Measurements from ENCODE around the gene PSMG4.
A peak's percentile ranks its signal among the peaks of the same experiment; 100 is the strongest.

The PSMG4 gene

DNA sequence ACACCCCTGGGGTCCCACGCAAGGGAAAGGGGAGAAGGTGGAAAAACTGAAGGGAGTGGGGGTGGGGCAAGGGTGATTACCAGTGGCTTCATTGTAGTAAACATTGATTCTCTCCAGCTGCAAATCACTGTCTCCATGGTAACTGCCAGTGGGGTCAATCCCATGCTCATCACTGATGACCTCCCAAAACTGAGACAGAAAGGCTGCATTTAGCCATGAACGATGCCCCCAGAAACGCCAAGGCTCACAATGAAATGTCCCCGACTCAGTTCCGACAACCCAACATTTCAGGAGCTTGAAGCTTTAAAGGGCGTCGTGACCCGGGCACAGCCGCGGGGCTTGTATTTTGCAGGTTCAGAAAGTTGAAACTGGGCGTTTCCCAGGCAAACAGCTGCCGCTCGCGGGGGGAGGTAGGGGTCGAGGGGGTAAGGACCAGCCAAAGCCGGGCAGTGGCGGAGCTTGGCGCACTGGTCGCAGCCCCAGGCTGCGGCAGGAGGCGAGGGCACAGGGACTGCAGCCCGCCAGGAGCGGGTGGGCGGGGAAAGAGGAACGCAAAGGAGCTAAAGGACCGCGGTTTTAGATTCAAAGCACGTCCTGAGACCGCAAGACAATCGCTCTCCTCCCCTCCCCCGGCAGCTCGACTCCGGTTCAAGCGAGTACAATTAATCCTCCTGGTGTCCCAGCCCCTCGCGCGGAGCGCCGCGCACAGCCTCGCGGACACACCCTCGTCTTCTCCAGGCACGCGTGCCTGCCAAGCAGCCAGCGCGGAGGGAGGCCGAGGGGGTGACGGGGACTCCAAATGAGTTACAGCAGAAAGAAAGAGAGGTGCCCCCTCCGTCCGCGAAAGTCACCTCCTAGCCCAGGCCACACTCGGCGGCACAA lies 32.0 kb upstream of the PSMG4 start:
- Histone ChIP-seq H3K4me3 (ENCODE audit: low read length) (peak overlapping the region; percentile 98), H3K9me3 (ENCODE audit: low read length) (no peaks in the 10 kb centered on the region), H3K27me3 (ENCODE audit: insufficient read depth, low read length) (no peaks in the 10 kb centered on the region), H2AFZ (ENCODE audit: low read depth, low read length) (no peak overlapping the region), H3K36me3 (ENCODE audit: insufficient read depth, low read length) (peaks cover 24% of the 10 kb centered on the region), H3K4me1 (ENCODE audit: insufficient read depth, low read length) (peaks cover 28% of the 10 kb centered on the region)

DNA sequence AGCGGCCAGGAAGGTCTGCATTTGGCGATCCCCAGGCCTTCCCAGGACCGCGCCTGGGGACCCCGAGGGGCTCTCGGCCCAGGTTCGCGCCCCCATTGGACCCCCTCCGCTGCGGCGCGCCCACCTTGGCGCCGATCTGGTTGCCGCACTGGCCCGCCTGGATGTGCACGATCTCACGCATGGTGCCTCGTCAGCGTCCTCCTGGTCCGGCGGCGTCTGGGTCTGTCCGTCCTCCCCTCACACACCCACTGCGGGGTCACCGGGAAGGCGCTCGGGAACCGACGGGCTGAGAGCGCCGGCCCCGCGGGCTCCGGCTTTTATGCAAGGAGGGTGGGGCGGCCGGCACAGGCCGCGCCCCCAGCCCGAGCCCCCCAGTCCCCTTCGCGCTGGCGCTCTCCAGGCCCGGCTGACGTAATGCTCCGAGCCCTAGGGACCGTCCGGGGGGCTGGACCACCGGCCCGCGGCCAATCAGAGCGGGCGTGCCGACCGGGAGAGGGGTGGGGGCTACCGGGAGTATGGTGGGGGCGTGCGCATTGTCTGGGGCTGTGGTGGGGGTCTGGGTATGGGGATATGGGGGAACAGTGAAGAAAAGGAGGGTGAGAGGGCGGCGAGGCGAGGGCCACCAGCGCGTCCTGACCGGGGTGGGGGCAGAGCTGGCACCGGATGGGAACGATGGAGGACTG lies 31.2 kb upstream of the PSMG4 start, which contains the start of gene TUBB2B:
TSS of gene TUBB2B (minus strand) at position 291 of the 683 bp plus-strand sequence. CDS start at position 181, 110 bp downstream.
- Histone ChIP-seq H3K4me3 (ENCODE audit: low read length) (peak within 1 kb of the TSS; percentile 98), H3K27me3 (ENCODE audit: insufficient read depth, low read length) (no peaks in the 10 kb centered on the region), H3K9me3 (ENCODE audit: low read length) (no peaks in the 10 kb centered on the region), H3K4me1 (ENCODE audit: insufficient read depth, low read length) (peaks cover 32% of the 10 kb centered on the region), H3K36me3 (ENCODE audit: insufficient read depth, low read length) (peaks cover 24% of the 10 kb centered on the region), H2AFZ (ENCODE audit: low read depth, low read length) (no peak within 1 kb of the TSS)

GRCh38 chr6:3228046-3228671 lies 30.6 kb upstream of the PSMG4 start:
- Histone ChIP-seq H3K27me3 (ENCODE audit: insufficient read depth, low read length) (no peaks in the 10 kb centered on the region), H3K4me3 (ENCODE audit: low read length) (peak overlapping the region; percentile 98)

DNA sequence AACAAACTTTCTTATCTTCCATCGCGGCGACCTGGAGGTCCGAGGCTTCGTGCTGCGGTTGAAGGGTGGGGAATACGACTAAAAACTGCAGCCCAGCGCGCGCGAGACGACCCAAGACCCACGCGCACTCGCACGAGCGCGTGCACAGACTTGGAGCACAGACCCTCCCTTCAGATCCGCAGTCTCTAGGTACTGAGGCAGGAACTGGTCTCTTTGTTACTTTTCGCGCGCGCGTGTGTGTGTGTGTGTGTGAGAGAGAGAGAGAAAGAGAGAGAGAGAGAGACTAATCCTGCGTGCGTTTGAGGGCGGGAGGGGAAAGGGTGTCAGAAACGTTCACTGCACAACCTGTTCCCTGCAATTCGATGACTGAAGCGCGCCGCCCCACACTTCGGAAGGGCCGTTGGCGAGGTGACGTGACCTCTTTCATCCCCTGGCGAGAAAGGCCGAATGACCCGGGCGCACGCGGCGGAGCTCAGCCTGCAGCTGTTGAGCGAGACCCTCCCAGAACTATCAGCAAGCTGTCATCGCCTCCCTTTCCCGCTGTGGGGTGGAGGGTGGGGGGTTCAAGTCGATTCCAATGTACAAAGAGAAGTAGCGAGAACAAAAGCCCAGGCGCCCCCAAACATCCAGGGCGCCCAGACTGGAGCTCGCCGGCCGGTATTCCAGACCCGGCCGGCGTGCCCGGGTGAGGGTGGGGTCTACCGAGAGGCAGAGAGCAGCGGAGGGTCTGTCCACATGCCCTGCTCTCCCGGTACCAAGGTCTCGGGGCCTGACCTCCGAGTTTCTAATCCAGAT lies 29.8 kb upstream of the PSMG4 start:
- H3K4me3 ChIP-seq (ENCODE audit: low read length) = peak overlapping the region; percentile 98
- H3K27me3 ChIP-seq (ENCODE audit: insufficient read depth, low read length) = no peaks in the 10 kb centered on the region
- H3K9me3 ChIP-seq (ENCODE audit: low read length) = no peaks in the 10 kb centered on the region
- no peak overlapping the region for H2AFZ ChIP-seq (ENCODE audit: low read depth, low read length)
- peaks cover 43% of the 10 kb centered on the region for H3K4me1 ChIP-seq (ENCODE audit: insufficient read depth, low read length)
- peaks cover 17% of the 10 kb centered on the region for H3K36me3 ChIP-seq (ENCODE audit: insufficient read depth, low read length)

More at GRCh38 chr6:3228046-3228671, 30.6 kb upstream of the PSMG4 start:
- H3K4me1 ChIP-seq (ENCODE audit: insufficient read depth, low read length) = peaks cover 38% of the 10 kb centered on the region
- H2AFZ ChIP-seq (ENCODE audit: low read depth, low read length) = no peak overlapping the region
- no peaks in the 10 kb centered on the region for H3K9me3 ChIP-seq (ENCODE audit: low read length)
- peaks cover 24% of the 10 kb centered on the region for H3K36me3 ChIP-seq (ENCODE audit: insufficient read depth, low read length)

DNA sequence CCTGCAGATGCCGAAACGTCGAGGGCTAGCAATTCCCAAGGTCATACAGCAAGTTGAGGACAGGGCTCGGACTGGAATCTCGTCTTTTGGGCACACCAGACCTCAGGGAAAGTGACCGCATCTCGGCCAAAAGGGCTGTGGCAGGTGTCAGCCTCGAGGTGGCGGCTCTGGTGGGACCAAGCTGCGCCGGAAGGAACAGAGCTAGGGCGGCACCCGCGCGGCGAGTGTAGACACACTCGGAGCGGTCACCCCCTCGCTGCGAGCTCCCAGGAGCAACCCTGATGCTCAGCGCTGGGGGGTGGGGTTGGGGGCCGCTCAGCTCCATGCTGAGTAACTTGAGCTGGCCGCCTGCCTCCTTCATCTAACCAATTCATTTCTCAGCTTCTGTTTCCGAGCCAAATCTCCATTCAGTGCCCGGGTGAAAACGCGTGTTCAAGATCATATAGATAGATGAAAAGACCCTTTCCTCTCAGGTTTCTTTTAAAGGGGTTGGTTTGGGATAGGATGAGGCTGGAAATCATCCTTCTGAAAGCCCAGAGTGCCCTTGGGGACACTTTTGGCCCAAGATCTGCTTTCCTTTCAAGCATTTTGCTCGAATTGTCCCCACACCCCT lies 29.1 kb upstream of the PSMG4 start:
- Histone ChIP-seq H3K4me3 (ENCODE audit: low read length) (peak overlapping the region; percentile 98), H3K36me3 (ENCODE audit: insufficient read depth, low read length) (peaks cover 10% of the 10 kb centered on the region), H3K27me3 (ENCODE audit: insufficient read depth, low read length) (no peaks in the 10 kb centered on the region), H3K9me3 (ENCODE audit: low read length) (no peaks in the 10 kb centered on the region), H2AFZ (ENCODE audit: low read depth, low read length) (no peak overlapping the region), H3K4me1 (ENCODE audit: insufficient read depth, low read length) (peaks cover 40% of the 10 kb centered on the region)

- Histone ChIP-seq H3K27me3 (ENCODE audit: insufficient read depth, low read length) (no peaks in the 10 kb centered on the region), H3K9me3 (ENCODE audit: low read length) (no peaks in the 10 kb centered on the region), H3K4me1 (ENCODE audit: insufficient read depth, low read length) (peaks cover 40% of the 10 kb centered on the region), H2AFZ (ENCODE audit: low read depth, low read length) (no peak overlapping the region), H3K36me3 (ENCODE audit: insufficient read depth, low read length) (peaks cover 10% of the 10 kb centered on the region), H3K4me3 (ENCODE audit: low read length) (peak overlapping the region; percentile 98)
Measured at GRCh38 chr6:3230256-3230882, 28.4 kb upstream of the PSMG4 start.

- Histone ChIP-seq H3K4me1 (ENCODE audit: insufficient read depth, low read length) (peaks cover 36% of the 10 kb centered on the region), H3K27me3 (ENCODE audit: insufficient read depth, low read length) (no peaks in the 10 kb centered on the region), H3K4me3 (ENCODE audit: low read length) (peak overlapping the region; percentile 98), H3K36me3 (ENCODE audit: insufficient read depth, low read length) (peaks cover 7% of the 10 kb centered on the region), H2AFZ (ENCODE audit: low read depth, low read length) (no peak overlapping the region), H3K9me3 (ENCODE audit: low read length) (no peaks in the 10 kb centered on the region)
Measured at GRCh38 chr6:3230900-3231246, 27.9 kb upstream of the PSMG4 start.

DNA sequence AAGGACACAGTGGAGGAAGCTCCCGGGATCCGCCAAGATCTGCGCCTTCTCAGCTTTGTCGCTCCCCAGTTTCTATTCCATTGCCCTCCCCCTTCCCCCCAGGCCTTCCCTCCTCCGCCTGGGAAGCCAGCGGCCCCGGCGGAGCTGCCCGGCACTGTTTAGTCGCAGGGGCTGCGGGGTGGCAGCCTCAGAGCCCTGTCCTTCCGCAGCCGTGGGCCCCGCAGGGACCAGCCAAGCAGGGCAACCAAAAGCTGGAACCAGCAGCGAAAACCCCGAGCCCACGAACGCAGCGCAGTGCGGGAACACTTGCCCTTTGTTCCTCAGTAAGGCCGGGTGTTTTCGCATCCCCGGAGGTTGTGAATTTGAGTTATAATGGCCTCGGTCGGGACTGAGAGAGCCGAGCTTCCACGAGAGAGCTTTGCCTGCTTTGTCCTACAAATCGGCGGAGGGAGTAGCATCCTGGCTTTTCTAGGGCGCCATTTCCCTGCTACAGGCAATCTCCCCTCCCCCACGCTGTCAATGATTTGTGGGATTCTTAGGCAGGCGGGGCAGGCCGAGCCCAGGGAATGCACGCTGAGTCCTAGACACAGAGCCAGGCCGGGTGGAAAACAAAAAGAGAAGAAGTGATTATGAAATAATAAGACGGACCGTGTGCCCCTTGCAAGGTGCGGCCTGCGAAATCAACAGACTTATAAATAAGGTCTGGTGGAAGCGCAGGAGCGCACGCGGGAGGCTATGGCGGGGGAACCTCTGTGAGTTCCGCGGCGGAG lies 27.3 kb upstream of the PSMG4 start:
- peaks cover 5% of the 10 kb centered on the region for H3K36me3 ChIP-seq (ENCODE audit: insufficient read depth, low read length)
- H3K4me3 ChIP-seq (ENCODE audit: low read length) = peak overlapping the region; percentile 98
- H3K4me1 ChIP-seq (ENCODE audit: insufficient read depth, low read length) = peaks cover 31% of the 10 kb centered on the region
- no peaks in the 10 kb centered on the region for H3K9me3 ChIP-seq (ENCODE audit: low read length)
- H3K27me3 ChIP-seq (ENCODE audit: insufficient read depth, low read length) = no peaks in the 10 kb centered on the region
- peak overlapping the region; percentile 49 for H2AFZ ChIP-seq (ENCODE audit: low read depth, low read length)

DNA sequence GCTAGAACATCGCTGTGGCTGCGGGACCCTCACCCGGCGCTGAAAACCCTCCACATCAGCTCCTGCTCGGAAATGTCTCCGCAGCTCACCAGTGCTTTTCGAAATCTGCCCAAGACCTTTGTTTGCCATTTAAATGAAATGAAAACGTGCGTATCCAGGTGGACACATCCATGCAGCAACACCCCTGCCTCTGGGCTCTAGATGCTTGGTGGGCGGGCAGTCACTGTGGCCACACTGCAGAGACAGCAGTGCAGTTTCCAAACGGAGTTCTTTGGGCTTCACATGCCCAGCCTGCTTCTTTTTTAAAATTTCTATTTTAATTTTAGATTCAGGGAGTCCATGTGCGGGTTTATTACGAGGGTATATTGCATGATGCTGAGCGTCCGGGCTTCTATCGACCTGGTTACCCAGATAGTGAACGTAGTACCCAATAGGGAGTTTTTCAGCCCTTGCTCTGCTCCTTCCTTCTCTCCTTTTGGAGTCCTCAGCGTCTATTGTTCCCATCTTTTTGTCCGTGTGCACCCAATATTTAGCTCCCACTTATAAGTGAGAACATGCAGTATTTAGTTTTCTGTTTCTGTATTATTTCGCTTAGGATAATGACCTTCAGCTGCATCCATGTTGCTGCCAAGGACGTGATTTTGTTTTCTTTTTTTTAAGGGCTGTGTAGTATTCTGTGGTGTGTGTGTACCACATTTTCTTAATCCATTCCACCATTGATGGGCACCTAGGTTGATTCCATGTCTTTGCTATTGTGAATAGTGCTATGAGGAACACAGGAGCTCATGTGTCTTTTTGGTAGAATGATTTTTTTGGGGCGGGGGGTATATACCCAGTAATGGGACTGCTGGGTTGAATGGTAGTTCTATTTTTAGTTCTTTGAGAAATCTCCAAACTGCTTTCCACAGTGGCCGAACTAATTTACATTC lies 26.5 kb upstream of the PSMG4 start:
- Histone ChIP-seq H3K9me3 (ENCODE audit: low read length) (no peaks in the 10 kb centered on the region), H3K4me3 (ENCODE audit: low read length) (peak overlapping the region; percentile 98), H2AFZ (ENCODE audit: low read depth, low read length) (peak overlapping the region; percentile 49), H3K27me3 (ENCODE audit: insufficient read depth, low read length) (no peaks in the 10 kb centered on the region), H3K4me1 (ENCODE audit: insufficient read depth, low read length) (peaks cover 31% of the 10 kb centered on the region), H3K36me3 (ENCODE audit: insufficient read depth, low read length) (peaks cover 4% of the 10 kb centered on the region)

- no peaks in the 10 kb centered on the region for H3K9me3 ChIP-seq (ENCODE audit: low read length)
- H2AFZ ChIP-seq (ENCODE audit: low read depth, low read length) = no peak overlapping the region
- peaks cover 26% of the 10 kb centered on the region for H3K4me1 ChIP-seq (ENCODE audit: insufficient read depth, low read length)
- H3K27me3 ChIP-seq (ENCODE audit: insufficient read depth, low read length) = no peaks in the 10 kb centered on the region
- H3K4me3 ChIP-seq (ENCODE audit: low read length) = peak overlapping the region; percentile 98
- peaks cover 4% of the 10 kb centered on the region for H3K36me3 ChIP-seq (ENCODE audit: insufficient read depth, low read length)
Measured at GRCh38 chr6:3233321-3233720, 25.4 kb upstream of the PSMG4 start.

DNA sequence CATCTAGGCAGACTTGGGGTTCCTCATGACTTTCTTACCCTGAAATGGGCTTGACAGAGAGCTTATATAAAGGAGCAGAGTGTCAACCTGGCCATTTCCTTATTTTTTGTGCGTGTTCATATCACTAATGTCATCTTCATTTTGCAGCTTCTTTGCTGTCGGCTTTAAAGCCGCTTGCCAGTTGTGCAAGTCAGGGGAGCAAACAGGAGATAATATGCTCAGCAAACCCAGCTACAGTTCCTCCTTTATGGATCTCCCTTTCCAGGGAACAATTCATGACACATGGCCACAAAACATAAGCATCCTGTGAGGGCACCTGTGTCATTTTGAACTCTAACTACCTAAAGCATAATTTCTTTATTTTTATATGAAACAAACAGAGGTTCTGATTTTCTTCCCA lies 24.8 kb upstream of the PSMG4 start:
- peaks cover 4% of the 10 kb centered on the region for H3K36me3 ChIP-seq (ENCODE audit: insufficient read depth, low read length)

More for the DNA sequence above, 24.8 kb upstream of the PSMG4 start:
- H3K9me3 ChIP-seq (ENCODE audit: low read length) = no peaks in the 10 kb centered on the region
- no peak overlapping the region for H3K4me3 ChIP-seq (ENCODE audit: low read length)
- H3K27me3 ChIP-seq (ENCODE audit: insufficient read depth, low read length) = no peaks in the 10 kb centered on the region
- peaks cover 26% of the 10 kb centered on the region for H3K4me1 ChIP-seq (ENCODE audit: insufficient read depth, low read length)
- no peak overlapping the region for H2AFZ ChIP-seq (ENCODE audit: low read depth, low read length)
